Duodenal mucosa (tissue), 2 donors: ENCODE data around the gene EEF1A1.
"Not testable (repeated sequence)": the region's sequence is repeated elsewhere in the genome, so short reads cannot be mapped to it uniquely, and the experiment has no call there.

Experiments
- H3K27ac ChIP-seq: one replicate; pipeline ENCODE4 v1.7.0; 2013; ENCODE audit warnings: low read depth, low read length
- H3K27me3 ChIP-seq, 2 donors: one replicate each; pipeline ENCODE4 v1.7.0; 2013; ENCODE audit warnings: low read length in 2 of 2, control low read depth in 1 of 2; ENCODE audit not compliant: insufficient read depth in 2 of 2, control insufficient read depth in 1 of 2
- H3K36me3 ChIP-seq, 2 donors: one replicate each; pipeline ENCODE4 v1.7.0; 2013; ENCODE audit warnings: low read length in 2 of 2, control low read depth in 1 of 2; ENCODE audit not compliant: insufficient read depth in 2 of 2, control insufficient read depth in 1 of 2
- H3K4me1 ChIP-seq, 2 donors: one replicate each; pipeline ENCODE4 v1.7.0; 2013; ENCODE audit warnings: low read length in 2 of 2, control low read depth in 1 of 2; ENCODE audit not compliant: insufficient read depth in 2 of 2, control insufficient read depth in 1 of 2
- H3K4me3 ChIP-seq, 2 donors: one replicate each; pipeline ENCODE4 v1.7.0; 2013; ENCODE audit warnings: low read length in 2 of 2, low read depth in 1 of 2
- H3K9ac ChIP-seq, 2 donors: one replicate each; pipeline ENCODE4 v1.7.0; 2013; ENCODE audit warnings: low read length in 2 of 2, low read depth in 1 of 2
- H3K9me3 ChIP-seq, 2 donors: one replicate each; pipeline ENCODE4 v1.7.0; 2013; ENCODE audit warnings: low read length in 2 of 2, control low read depth in 1 of 2; ENCODE audit not compliant: control insufficient read depth in 1 of 2

Gene EEF1A1

DNA sequence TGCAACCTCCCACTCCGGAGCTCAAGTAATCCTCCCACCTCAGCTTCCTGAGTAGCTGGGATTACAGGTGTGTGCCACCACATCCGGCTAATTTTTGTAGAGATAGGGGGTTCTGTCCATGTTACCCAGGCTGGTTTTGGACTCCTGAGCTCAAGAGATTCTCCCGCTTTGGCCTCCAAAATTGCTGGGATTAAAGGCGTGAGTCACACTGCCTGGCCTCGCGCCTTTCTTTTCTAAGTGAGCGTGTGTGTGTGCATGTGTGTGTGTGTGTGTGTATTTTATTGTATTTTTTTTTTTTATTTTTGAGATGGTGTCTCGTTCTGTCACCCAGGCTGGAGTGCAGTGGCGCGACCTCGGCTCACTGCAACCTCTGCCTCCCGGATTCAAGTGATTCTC lies 38.6 kb upstream of the EEF1A1 start:
- H3K9ac ChIP-seq, H3K27me3 ChIP-seq, H3K27ac ChIP-seq, H3K36me3 ChIP-seq, H3K9me3 ChIP-seq, H3K4me3 ChIP-seq, H3K4me1 ChIP-seq: not testable (repeated sequence)

DNA sequence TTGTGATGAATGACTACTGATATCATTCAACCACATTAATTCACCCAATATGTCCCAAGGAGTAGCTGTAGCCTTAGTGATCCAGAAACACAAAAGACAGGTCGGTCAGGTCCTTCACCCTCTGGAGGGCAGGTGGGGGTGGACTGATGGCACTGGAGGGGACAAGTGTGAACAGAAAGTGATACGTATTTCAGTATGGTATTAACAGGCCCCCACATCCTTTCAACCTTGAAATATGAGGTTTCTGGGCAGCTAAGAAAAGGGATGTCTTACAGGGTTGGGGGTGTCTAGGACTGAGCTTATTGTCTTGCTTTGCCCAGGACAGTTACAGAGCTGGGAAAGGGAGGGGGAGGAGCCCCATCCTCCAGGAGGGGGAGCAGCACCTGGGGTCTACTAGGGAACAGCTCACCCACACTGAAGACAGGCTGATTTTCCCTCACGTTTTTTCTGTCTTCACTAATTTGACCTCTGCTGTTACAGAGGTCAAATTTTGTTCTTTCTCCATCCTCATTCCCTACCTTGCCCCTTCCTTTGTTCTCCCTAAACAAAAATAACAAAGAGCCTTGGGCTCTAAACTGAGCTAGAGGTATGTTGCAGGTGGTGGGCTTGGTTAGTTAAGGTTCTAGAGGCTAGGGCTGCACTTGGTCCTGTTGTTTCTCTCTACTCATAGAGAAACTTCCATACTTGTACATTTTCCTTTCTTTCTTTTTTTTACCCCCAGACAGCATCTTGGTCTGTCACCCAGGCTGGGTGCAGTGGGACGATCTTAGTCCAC lies 38.0 kb upstream of the EEF1A1 start:
- H3K36me3 ChIP-seq = no peaks in the 10 kb centered on the region
- H3K9me3 ChIP-seq = no peaks in the 10 kb centered on the region
- no peaks in the 10 kb centered on the region for H3K27me3 ChIP-seq
- H3K9ac ChIP-seq = no peak overlapping the region
- no peak overlapping the region for H3K4me3 ChIP-seq
- no peak overlapping the region for H3K27ac ChIP-seq
- peaks cover 3 to 4% of the 10 kb centered on the region in 2 donors for H3K4me1 ChIP-seq

GRCh38 chr6:73556836-73557235 lies 36.0 kb upstream of the EEF1A1 start:
- H3K27ac ChIP-seq = no peak overlapping the region

GRCh38 chr6:73555380-73555949 lies 34.6 kb upstream of the EEF1A1 start:
- H3K27ac ChIP-seq, H3K36me3 ChIP-seq, H3K9me3 ChIP-seq, H3K4me3 ChIP-seq, H3K9ac ChIP-seq, H3K27me3 ChIP-seq, H3K4me1 ChIP-seq: not testable (repeated sequence)

More at GRCh38 chr6:73556836-73557235, 36.0 kb upstream of the EEF1A1 start:
- H3K4me1 ChIP-seq = peaks cover 3 to 4% of the 10 kb centered on the region in 2 donors
- H3K9me3 ChIP-seq = no peaks in the 10 kb centered on the region
- H3K36me3 ChIP-seq = no peaks in the 10 kb centered on the region
- H3K9ac ChIP-seq = no peak overlapping the region
- no peak overlapping the region for H3K4me3 ChIP-seq
- H3K27me3 ChIP-seq = no peaks in the 10 kb centered on the region

DNA sequence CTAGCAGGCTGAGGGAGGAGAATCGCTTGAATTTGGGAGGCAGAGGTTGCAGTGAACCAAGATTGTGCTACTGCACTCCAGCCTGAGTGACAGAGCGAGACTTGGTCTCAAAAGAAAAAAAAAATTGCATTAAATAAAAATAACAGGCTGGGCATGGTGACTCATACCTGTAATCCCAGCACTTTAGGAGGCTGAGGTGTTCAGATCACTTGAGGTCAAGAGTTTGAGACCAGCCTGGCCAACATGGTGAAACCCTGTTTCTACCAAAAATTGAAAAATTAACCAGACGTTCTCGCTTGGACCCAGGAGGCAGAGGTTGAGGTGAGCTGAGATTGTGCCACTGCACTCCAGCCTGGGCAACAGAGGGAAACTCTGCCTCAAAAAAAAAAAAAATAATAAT lies 30.3 kb upstream of the EEF1A1 start:
- H3K4me3 ChIP-seq, H3K27ac ChIP-seq, H3K9ac ChIP-seq, H3K27me3 ChIP-seq, H3K36me3 ChIP-seq, H3K9me3 ChIP-seq, H3K4me1 ChIP-seq: not testable (repeated sequence)

DNA sequence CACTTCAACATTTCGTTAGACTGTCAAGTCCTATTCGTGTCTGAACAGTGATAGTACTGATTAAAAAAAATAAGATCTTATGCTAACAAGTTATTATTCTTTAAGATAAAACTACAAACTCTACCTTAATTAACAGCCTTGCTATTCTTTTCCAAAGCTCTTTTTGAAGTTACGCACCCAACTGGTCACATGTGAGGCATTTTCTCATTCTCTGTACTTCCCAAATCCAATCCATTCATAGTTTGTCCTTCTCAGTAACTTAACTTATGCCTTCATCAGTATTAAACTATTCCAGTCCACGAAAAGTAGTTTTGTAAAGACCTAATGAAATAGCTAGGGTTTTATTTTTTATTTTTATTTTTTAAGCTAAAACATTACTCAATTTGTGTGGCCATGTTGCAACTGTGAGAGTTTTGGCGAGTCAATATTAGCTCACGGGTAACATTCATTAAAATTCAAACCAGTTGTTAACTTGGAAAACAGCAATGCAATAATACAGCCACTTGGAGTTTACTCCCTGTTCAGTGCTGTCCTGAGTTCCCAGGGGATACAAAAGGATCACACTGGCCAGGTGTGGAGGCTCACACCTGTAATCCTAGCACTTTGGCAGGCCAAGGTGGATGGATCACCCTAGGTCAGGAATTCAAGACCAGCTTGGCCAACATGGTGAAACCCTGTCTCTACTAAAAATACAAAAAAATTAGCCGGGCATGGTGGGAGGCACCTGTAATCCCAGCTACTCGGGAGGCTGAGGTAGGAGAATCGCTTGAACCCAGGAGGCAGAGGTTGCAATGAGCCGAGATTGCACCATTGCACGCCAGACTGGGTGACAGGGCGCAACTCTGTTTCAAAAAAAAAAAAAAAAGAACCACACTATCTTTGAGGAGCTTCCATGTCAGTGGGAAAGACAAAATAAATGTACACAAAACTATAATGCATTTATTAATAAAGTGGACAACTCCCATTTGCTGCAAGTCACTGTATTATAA lies 27.9 kb upstream of the EEF1A1 start:
- Histone ChIP-seq H3K4me1 (no peaks in the 10 kb centered on the region), H3K27ac (no peak overlapping the region), H3K9me3 (no peaks in the 10 kb centered on the region), H3K27me3 (no peaks in the 10 kb centered on the region), H3K9ac (no peak overlapping the region), H3K4me3 (no peak overlapping the region), H3K36me3 (no peaks in the 10 kb centered on the region)

GRCh38 chr6:73547036-73547435 lies 26.2 kb upstream of the EEF1A1 start:
- Histone ChIP-seq H3K9me3 (no peaks in the 10 kb centered on the region), H3K4me3 (no peak overlapping the region), H3K27me3 (no peaks in the 10 kb centered on the region), H3K36me3 (no peaks in the 10 kb centered on the region), H3K27ac (no peak overlapping the region), H3K4me1 (no peaks in the 10 kb centered on the region), H3K9ac (no peak overlapping the region)

DNA sequence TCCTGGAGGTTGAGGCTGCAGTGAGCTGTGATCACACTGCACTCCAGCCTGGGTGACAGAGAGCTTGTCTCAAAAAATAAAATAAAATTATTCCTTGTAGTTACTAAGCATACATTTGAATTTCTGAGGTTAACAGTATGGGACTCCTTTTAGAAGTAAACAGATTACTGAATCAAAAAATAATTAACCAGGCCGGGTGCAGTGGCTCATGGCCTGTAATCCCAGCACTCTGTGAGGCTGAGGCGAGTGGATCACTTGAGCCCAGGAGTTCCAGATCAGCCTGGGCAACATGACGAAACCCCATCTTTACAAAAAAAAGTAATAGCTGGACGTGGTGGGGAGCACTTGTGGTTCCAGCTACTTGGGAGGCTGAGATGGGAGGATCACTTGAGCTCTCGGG lies 22.1 kb upstream of the EEF1A1 start:
- Histone ChIP-seq H3K27ac (no peak overlapping the region), H3K9me3 (no peaks in the 10 kb centered on the region), H3K36me3 (no peaks in the 10 kb centered on the region), H3K4me3 (no peak overlapping the region), H3K27me3 (no peaks in the 10 kb centered on the region), H3K4me1 (no peaks in the 10 kb centered on the region), H3K9ac (no peak overlapping the region)

GRCh38 chr6:73542481-73542880 lies 21.6 kb upstream of the EEF1A1 start:
- H3K27me3 ChIP-seq, H3K4me3 ChIP-seq, H3K4me1 ChIP-seq, H3K9me3 ChIP-seq, H3K27ac ChIP-seq, H3K36me3 ChIP-seq, H3K9ac ChIP-seq: not testable (repeated sequence)
